ENCODE results near the gene C1orf21.

DNA sequence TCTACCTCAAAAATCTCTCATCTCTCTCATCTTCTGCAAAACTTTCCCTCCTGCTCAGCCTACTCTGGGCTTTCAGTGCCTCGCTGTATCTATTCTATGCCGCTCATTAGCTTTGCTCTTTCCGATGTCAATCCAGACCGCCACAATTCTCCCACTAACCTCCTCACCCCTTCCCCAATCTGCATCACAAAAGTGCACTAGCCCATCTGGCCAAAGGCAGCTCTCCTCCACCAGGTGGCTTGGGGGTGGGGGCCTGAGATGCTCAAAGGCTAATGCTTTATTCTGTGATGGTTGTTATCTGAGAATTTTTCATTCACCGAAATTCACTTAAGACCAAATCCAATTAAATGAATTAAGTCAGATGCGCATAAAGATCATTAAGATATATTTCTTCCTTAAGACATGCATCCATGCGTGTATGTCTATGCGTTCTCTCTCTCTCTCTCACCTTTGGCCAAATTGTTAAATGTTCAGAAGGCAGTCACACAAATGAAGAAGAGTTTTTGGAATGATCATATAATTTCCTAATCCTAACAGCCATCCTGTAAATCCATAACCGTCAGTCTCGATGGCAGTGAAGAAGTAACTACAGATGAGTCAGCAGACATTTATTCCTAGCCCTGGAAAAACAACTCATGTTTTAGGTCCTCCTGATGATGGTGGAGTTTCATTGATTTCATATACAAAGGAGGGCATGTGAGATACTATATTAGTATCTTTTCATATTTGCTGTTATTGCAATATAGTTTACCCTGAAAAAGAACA, 111.3 kb downstream of the C1orf21 start:
- TF ChIP-seq POLR2A (IDR thresholded peaks at IDR 0.05) (no peak), POLR2AphosphoS5 (IDR thresholded peaks at IDR 0.05) (no peak)
- TF ChIP-seq, protein P1, sequence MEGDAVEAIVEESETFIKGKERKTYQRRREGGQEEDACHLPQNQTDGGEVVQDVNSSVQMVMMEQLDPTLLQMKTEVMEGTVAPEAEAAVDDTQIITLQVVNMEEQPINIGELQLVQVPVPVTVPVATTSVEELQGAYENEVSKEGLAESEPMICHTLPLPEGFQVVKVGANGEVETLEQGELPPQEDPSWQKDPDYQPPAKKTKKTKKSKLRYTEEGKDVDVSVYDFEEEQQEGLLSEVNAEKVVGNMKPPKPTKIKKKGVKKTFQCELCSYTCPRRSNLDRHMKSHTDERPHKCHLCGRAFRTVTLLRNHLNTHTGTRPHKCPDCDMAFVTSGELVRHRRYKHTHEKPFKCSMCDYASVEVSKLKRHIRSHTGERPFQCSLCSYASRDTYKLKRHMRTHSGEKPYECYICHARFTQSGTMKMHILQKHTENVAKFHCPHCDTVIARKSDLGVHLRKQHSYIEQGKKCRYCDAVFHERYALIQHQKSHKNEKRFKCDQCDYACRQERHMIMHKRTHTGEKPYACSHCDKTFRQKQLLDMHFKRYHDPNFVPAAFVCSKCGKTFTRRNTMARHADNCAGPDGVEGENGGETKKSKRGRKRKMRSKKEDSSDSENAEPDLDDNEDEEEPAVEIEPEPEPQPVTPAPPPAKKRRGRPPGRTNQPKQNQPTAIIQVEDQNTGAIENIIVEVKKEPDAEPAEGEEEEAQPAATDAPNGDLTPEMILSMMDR (IDR thresholded peaks at IDR 0.05 in 8 of 11, conservative IDR thresholded peaks at IDR 0.05 in 3 of 11) = no peak
